Thoracic aorta (tissue), 2 donors: ENCODE data around the gene KIAA1755. TPM values are rescaled to one million over a fixed set of nuclear protein-coding genes. Genes with fewer than 3 reads are reported as not detected.
A peak's percentile ranks its signal among the peaks of the same experiment; 100 is the strongest.

Experiments
- ATAC-seq: fragments of 150-250 bp; one replicate; pipeline ENCODE4 v1.8.0; 2017; ENCODE audit warnings: low read depth; ENCODE audit not compliant: insufficient number of reproducible peaks, low FRiP score
- DNase-seq: peaks from one replicate; pipeline ENCODE4 v3.0.0-alpha.2; 2020; ENCODE audit warnings: low spot score
- H3K27ac ChIP-seq, 2 donors: fragments of 200-600 bp; sonication (generic); 1 replicate in 1 of 2; 2 replicates in 1 of 2; pipeline ENCODE4 v1.5.1; 2016; ENCODE audit warnings: mild to moderate bottlenecking in 2 of 2, moderate library complexity in 2 of 2
- H3K27me3 ChIP-seq: fragments of 200-600 bp; sonication (generic); replicated peaks from 2 replicates; pipeline ENCODE4 v1.6.0; 2016; ENCODE audit warnings: mild to moderate bottlenecking; ENCODE audit not compliant: insufficient read depth
- H3K36me3 ChIP-seq: fragments of 200-600 bp; sonication (generic); one replicate; pipeline ENCODE4 v1.5.1; 2016
- H3K4me1 ChIP-seq, 2 donors: fragments of 200-600 bp; sonication (generic); 1 replicate in 1 of 2; 2 replicates in 1 of 2; pipeline versions ENCODE4 v1.5.1 to v1.6.0; 2016; ENCODE audit warnings: low read depth in 2 of 2, mild to moderate bottlenecking in 1 of 2; ENCODE audit not compliant: control insufficient read depth in 1 of 2
- H3K4me3 ChIP-seq: fragments of 200-600 bp; sonication (generic); 2 replicates; pipeline ENCODE4 v1.5.1; 2016; ENCODE audit warnings: mild to moderate bottlenecking
- H3K9me3 ChIP-seq: fragments of 200-600 bp; sonication (generic); 2 replicates; pipeline ENCODE4 v1.5.1; 2016
- CTCF ChIP-seq: fragments of 200-600 bp; sonication (generic); IDR thresholded peaks from one replicate; pipeline ENCODE4 v1.5.1; 2019; ENCODE audit warnings: antibody characterized with exemption
- total RNA-seq, 2 donors: library from RNA; depleted of rRNA; stranded (reverse); fragments of >200 nt; gene quantifications; one replicate each; pipeline versions ENCODE4 v1.1.0 to v1.2.3, GENCODE V29; 2016

Gene KIAA1755
- 10 to 100 TPM; 11.0 to 45.4 TPM for total RNA-seq

GRCh38 chr20:38260378-38261053, at the start of gene KIAA1755:
Gene KIAA1755 (minus strand): TSS chr20:38260735. CDS start chr20:38260500, 235 bp downstream.
- H3K27ac ChIP-seq = peak within 1 kb of the TSS; percentile 85 to 90
- TF ChIP-seq CTCF = no peak
- H3K36me3 ChIP-seq = no peaks in the 10 kb centered on the region
- peak within 1 kb of the TSS; percentile 72 for H3K4me3 ChIP-seq
- no peak for DNase-seq
- H3K9me3 ChIP-seq = no peaks in the 10 kb centered on the region
- ATAC-seq = no peak
- H3K27me3 ChIP-seq = no peaks in the 10 kb centered on the region
- H3K4me1 ChIP-seq = peaks cover 13 to 41% of the 10 kb centered on the region in 2 donors

DNA sequence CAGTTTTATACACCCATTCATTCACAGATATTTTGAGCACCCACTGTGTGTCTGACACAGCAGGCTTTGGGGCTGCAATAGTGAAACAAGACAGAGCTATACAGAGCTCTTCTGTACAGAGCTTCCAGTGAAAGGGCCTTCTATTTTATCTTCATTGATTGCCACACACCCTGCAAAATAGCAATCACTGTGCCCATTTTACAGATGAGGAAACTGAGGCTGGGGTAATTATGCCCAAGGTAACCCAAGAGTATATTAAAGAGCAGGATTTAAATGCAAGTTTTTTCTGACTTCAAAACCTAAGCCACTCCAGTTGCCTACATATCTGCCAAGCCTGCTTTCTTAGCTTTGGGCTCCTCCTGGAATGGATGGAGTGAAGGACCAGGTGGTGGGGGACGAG, 47.9 kb upstream of the KIAA1755 start:
- ATAC-seq (no peak), DNase-seq (no peak)
- Histone ChIP-seq H3K36me3 (no peaks in the 10 kb centered on the region), H3K27ac (no peak overlapping the region), H3K27me3 (no peaks in the 10 kb centered on the region), H3K4me3 (no peak overlapping the region), H3K4me1 (no peaks in the 10 kb centered on the region), H3K9me3 (no peaks in the 10 kb centered on the region)
- TF ChIP-seq CTCF = no peak

DNA sequence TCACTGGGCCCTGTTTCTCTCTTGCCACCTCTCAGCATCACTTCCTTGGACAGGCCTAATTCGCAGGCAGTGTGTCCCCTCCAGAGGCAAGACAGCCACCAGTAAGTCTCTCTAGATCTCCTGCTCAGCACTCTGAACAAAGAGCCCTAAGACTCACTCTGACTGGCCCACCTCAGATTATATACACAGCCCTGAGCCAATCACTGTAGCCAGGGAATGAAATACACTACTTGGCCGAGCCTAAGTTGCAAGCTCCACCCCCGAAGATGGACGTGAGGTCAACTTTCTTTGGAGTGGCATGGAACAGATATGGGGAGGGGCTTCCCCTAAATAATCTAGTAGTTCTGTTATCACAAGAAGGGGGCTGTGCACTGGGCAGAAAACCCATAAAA, 47.5 kb upstream of the KIAA1755 start:
- Histone ChIP-seq H3K4me1 (no peaks in the 10 kb centered on the region), H3K9me3 (no peaks in the 10 kb centered on the region), H3K27me3 (no peaks in the 10 kb centered on the region), H3K36me3 (no peaks in the 10 kb centered on the region), H3K27ac (no peak overlapping the region), H3K4me3 (no peak overlapping the region)
- ATAC-seq (no peak), DNase-seq (no peak)
- TF ChIP-seq CTCF = no peak

DNA sequence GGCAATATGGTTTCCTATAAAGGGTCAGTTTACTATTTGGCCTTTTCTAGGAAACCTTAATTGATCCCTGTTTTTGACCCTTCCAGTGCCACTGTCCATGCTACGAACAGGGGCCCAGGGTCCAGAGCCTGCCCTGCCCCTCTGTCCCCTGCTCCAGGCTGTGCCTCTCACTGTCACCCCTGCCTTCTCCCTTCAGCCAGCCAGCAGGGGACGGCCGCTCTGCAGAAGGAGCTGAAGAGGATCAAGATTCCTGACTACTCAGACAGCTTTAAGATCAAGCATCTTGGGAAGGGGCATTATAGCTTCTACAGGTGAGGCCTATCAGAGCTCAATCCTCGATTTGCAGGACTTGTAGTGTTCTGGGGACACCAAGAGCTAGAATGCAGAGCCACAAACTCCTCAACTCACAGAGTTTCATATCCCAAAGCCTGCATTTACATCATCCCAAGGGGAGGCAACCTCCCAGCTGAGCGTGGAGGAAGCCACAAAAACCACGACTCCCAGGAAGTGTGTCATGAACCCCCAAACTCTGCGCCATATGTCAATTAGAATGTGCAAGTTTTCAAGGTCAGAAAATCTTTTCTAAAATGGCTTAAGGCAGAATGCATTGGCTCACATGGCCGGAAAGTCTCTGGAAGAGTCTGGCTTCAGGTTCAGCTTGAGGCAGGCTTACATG, 47.0 kb upstream of the KIAA1755 start:
- DNase-seq (no peak), ATAC-seq (no peak)
- no peaks in the 10 kb centered on the region for H3K4me1 ChIP-seq
- no peaks in the 10 kb centered on the region for H3K36me3 ChIP-seq
- no peaks in the 10 kb centered on the region for H3K9me3 ChIP-seq
- no peaks in the 10 kb centered on the region for H3K27me3 ChIP-seq
- no peak for TF ChIP-seq CTCF
- no peak overlapping the region for H3K27ac ChIP-seq
- H3K4me3 ChIP-seq = no peak overlapping the region

DNA sequence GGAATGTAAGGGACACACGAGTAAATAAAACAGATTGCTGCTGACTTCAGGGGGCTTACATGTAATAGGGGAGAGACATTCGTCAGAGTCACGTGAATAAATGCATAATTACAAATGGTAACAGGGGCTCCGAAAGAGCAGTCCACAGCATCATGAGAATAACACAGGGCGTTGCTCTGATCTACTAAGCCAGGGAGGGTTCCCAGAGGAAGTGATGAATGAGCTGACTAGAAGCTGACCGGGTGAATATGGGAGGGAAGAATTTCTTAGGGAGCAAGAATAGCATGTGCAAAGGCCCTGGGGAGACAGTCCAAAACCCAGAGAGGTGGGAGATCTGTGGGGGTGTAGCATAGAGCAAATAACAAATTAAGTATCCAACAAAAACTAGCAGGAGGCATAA, 45.8 kb upstream of the KIAA1755 start:
- TF ChIP-seq CTCF = no peak
- ATAC-seq (no peak), DNase-seq (no peak)
- no peak overlapping the region for H3K4me3 ChIP-seq
- H3K27me3 ChIP-seq = no peaks in the 10 kb centered on the region
- H3K4me1 ChIP-seq = no peaks in the 10 kb centered on the region
- no peaks in the 10 kb centered on the region for H3K9me3 ChIP-seq
- H3K36me3 ChIP-seq = no peaks in the 10 kb centered on the region
- no peak overlapping the region for H3K27ac ChIP-seq
